IMR-90 (cell line): ENCODE measurements around the gene STOX1. TPM values are rescaled to one million over a fixed set of nuclear protein-coding genes. Genes with fewer than 3 reads are reported as not detected.
"Not testable (repeated sequence)": the region's sequence is repeated elsewhere in the genome, so short reads cannot be mapped to it uniquely, and the experiment has no call there.

ENCODE experiments used
- ATAC-seq: fragments of 200-7000 bp; cut with Tn5 transposase; 2 replicates; pipeline ENCODE4 v1.9.1; 2020; ENCODE audit warnings: low read depth, mild to moderate bottlenecking, moderate library complexity
- BruUV-seq: library from RNA; stranded (reverse); fragments of 400-500 nt; replicated peaks from 2 replicates; lab custom pipeline; 2021; lab: Mats Ljungman, UMichigan
- CTCF ChIA-PET: fragments of 300-600 bp; formaldehyde crosslinking; extraction: SDS; loops from one replicate; lab custom pipeline; 2021; ENCODE audit warnings: antibody characterized with exemption; lab: Yijun Ruan, JAX
- POLR2A ChIA-PET: fragments of 300-600 bp; sonication (Branson Sonifier 250); formaldehyde crosslinking; loops from one replicate; lab custom pipeline; 2022; ENCODE audit warnings: antibody characterized with exemption; ENCODE audit not compliant: unreplicated experiment; lab: Charles Lee
- DNase-seq: peaks from one replicate; pipeline ENCODE4 v3.0.0; 2013
- H2AFZ ChIP-seq: replicated peaks from 2 replicates; pipeline ENCODE3; 2013; ENCODE audit warnings: low read length, mild to moderate bottlenecking; ENCODE audit not compliant: poor library complexity
- H2AK5ac ChIP-seq: 2 replicates; pipeline ENCODE4 v1.6.1; 2013; ENCODE audit warnings: low read depth, low read length, inconsistent platforms
- H2AK9ac ChIP-seq: replicated peaks from 2 replicates; pipeline ENCODE3; 2013; ENCODE audit warnings: mild to moderate bottlenecking, low read depth, low read length, moderate library complexity; ENCODE audit not compliant: poor library complexity
- H2BK120ac ChIP-seq: 2 replicates; pipeline ENCODE4 v1.6.1; 2013; ENCODE audit warnings: low read depth, low read length, inconsistent platforms
- H2BK15ac ChIP-seq: 3 replicates; pipeline ENCODE4 v1.6.1; 2013; ENCODE audit warnings: low read depth, low read length, inconsistent platforms
- H2BK20ac ChIP-seq: 2 replicates; pipeline ENCODE4 v1.6.1; 2013; ENCODE audit warnings: low read depth, mild to moderate bottlenecking, inconsistent platforms, low read length, moderate library complexity
- H2BK5ac ChIP-seq: 2 replicates; pipeline ENCODE4 v1.6.1; 2013; ENCODE audit warnings: mild to moderate bottlenecking, low read depth, low read length, inconsistent platforms; ENCODE audit not compliant: poor library complexity, severe bottlenecking
- H3K14ac ChIP-seq: replicated peaks from 2 replicates; pipeline ENCODE4 v1.6.1; 2013; ENCODE audit warnings: low read depth, low read length, inconsistent platforms
- H3K18ac ChIP-seq: 2 replicates; pipeline ENCODE4 v1.6.1; 2013; ENCODE audit warnings: low read depth, low read length, control low read depth
- H3K23ac ChIP-seq: 2 replicates; pipeline ENCODE4 v1.6.1; 2013; ENCODE audit warnings: low read depth, low read length, inconsistent platforms
- H3K27ac ChIP-seq: 2 replicates; pipeline ENCODE4 v1.5.1; 2013; ENCODE audit warnings: mild to moderate bottlenecking, control low read depth, low read length; ENCODE audit not compliant: insufficient read depth
- H3K27me3 ChIP-seq: 2 replicates; pipeline ENCODE4 v1.6.1; 2013; ENCODE audit warnings: low read length; ENCODE audit not compliant: control insufficient read depth, insufficient read depth
- H3K36me3 ChIP-seq: 2 replicates; pipeline ENCODE4 v1.6.1; 2013; ENCODE audit warnings: low read length, mixed read lengths; ENCODE audit not compliant: control insufficient read depth, insufficient read depth
- H3K4ac ChIP-seq: 2 replicates; pipeline ENCODE4 v1.6.1; 2013; ENCODE audit warnings: low read depth, low read length, inconsistent platforms
- H3K4me1 ChIP-seq: 2 replicates; pipeline ENCODE4 v1.6.1; 2013; ENCODE audit warnings: low read length, mixed read lengths; ENCODE audit not compliant: control insufficient read depth, insufficient read depth
- H3K4me2 ChIP-seq: 2 replicates; pipeline ENCODE4 v1.6.1; 2013; ENCODE audit warnings: low read depth, mild to moderate bottlenecking, control low read depth, low read length, moderate library complexity
- H3K4me3 ChIP-seq: 2 replicates; pipeline ENCODE4 v1.5.1; 2013; ENCODE audit warnings: low read depth, mild to moderate bottlenecking, control low read depth, low read length, moderate library complexity; ENCODE audit not compliant: insufficient read depth
- H3K56ac ChIP-seq: 2 replicates; pipeline ENCODE4 v1.6.1; 2013; ENCODE audit warnings: low read length, inconsistent platforms; ENCODE audit not compliant: insufficient read depth; ENCODE audit errors: extremely low read depth
- H3K79me1 ChIP-seq, 2 experiments: 2 replicates each; pipeline ENCODE4 v1.6.1; 2013; ENCODE audit warnings: low read length in 2 of 2, inconsistent platforms in 1 of 2, low read depth in 1 of 2
- H3K9ac ChIP-seq: 2 replicates; pipeline ENCODE4 v1.6.1; 2013; ENCODE audit warnings: low read depth, low read length, control low read depth
- H3K9me1 ChIP-seq: 2 replicates; pipeline ENCODE4 v1.6.1; 2013; ENCODE audit warnings: low read length, inconsistent platforms; ENCODE audit not compliant: insufficient read depth
- H3K9me3 ChIP-seq: 2 replicates; pipeline ENCODE4 v1.6.1; 2013; ENCODE audit warnings: low read length; ENCODE audit not compliant: control insufficient read depth, insufficient read depth
- H4K20me1 ChIP-seq: 2 replicates; pipeline ENCODE4 v1.6.1; 2013; ENCODE audit warnings: low read length, inconsistent platforms; ENCODE audit not compliant: insufficient read depth
- H4K5ac ChIP-seq: 2 replicates; pipeline ENCODE4 v1.6.1; 2013; ENCODE audit warnings: mild to moderate bottlenecking, low read depth, low read length, control low read depth
- H4K8ac ChIP-seq, 2 experiments: 2 replicates each; pipeline ENCODE4 v1.6.1; 2013; ENCODE audit warnings: low read depth in 2 of 2, low read length in 2 of 2, control low read depth in 1 of 2, inconsistent platforms in 1 of 2
- H4K91ac ChIP-seq: 2 replicates; pipeline ENCODE4 v1.6.1; 2013; ENCODE audit warnings: low read depth, low read length, inconsistent platforms; ENCODE audit not compliant: insufficient read depth
- WGBS, 2 experiments: methylation state at CpG; one replicate each; pipeline versions ENCODE4 v1.1.5 to v1.1.7; 2013; ENCODE audit warnings: missing lambda C conversion rate in 2 of 2; ENCODE audit not compliant: insufficient read length in 1 of 2; ENCODE audit errors: extremely low coverage in 2 of 2; 5-methylcytosine and 5-hydroxymethylcytosine counted together
- dilution Hi-C: fragments of 300-500 bp; cut with HindIII; formaldehyde crosslinking; loops from one replicate; pipeline ENCODE4 v1.14.3; 2018; ENCODE audit warnings: low sequenced_read_pairs; ENCODE audit not compliant: unreplicated experiment
- in situ Hi-C: fragments of 300-500 bp; cut with MboI; formaldehyde crosslinking; loops from 3 replicates; pipeline ENCODE4 v1.14.3; 2019; ENCODE audit warnings: low sequenced_read_pairs, inconsistent platforms, mixed read lengths
- intact Hi-C: fragments of 100-400 bp; cut with micrococcal nuclease; formaldehyde crosslinking; loops from 2 replicates; pipeline ENCODE4 v1.10.0; 2022
- polyA plus RNA-seq, 3 experiments: library from polyadenylated mRNA; depleted of rRNA; stranded (reverse); fragments of >200 nt; gene quantifications; 2 replicates each; pipeline ENCODE4 v1.2.3, GENCODE V29; 2012; ENCODE audit warnings: low replicate concordance in 1 of 3
- total RNA-seq: library from RNA; depleted of rRNA; stranded (reverse); fragments of >200 nt; gene quantifications from 2 replicates; pipeline ENCODE4 v1.2.3, GENCODE V29; 2012

STOX1 gene
- total and polyA plus RNA-seq, 2 of the 4 experiments (the other 2 are of a cell fraction): 0.03 to 0.18 TPM

- H3K56ac ChIP-seq, H2BK20ac ChIP-seq, H4K8ac ChIP-seq, H2AK5ac ChIP-seq, H2AK9ac ChIP-seq, H4K5ac ChIP-seq, H3K9me1 ChIP-seq, H3K9ac ChIP-seq, H3K18ac ChIP-seq, H4K91ac ChIP-seq, H3K27ac ChIP-seq, H3K4me3 ChIP-seq, H4K20me1 ChIP-seq, H2BK120ac ChIP-seq, H2AFZ ChIP-seq, intact Hi-C loops, H3K14ac ChIP-seq, POLR2A ChIA-PET, H2BK5ac ChIP-seq, H2BK15ac ChIP-seq, dilution Hi-C loops, H3K4me2 ChIP-seq, H3K27me3 ChIP-seq, DNase-seq, CTCF ChIA-PET, H3K4me1 ChIP-seq, BruUV-seq, ATAC-seq, in situ Hi-C loops, H3K23ac ChIP-seq, H3K4ac ChIP-seq, H3K9me3 ChIP-seq: not testable (repeated sequence)
- Histone ChIP-seq H3K79me1 (peaks cover 13 to 16% of the 10 kb centered on the region in 2 experiments), H3K36me3 (peaks cover 14% of the 10 kb centered on the region)
- WGBS, 2 experiments: no CpG with 5 or more reads among the region's 3 CpGs
Measured at GRCh38 chr10:68932860-68933259, 105.5 kb downstream of the STOX1 start.
